Karpas-422 (cell line): ENCODE measurements around the gene PIEZO1. TPM values are rescaled to one million over a fixed set of nuclear protein-coding genes. Genes with fewer than 3 reads are reported as not detected.
A peak's percentile ranks its signal among the peaks of the same experiment; 100 is the strongest.

Source experiments
- DNase-seq: peaks from one replicate; pipeline ENCODE4 v3.0.0-alpha.2; 2015
- H2AFZ ChIP-seq: fragments of 200-600 bp; sonication (generic); 2 replicates; pipeline ENCODE4 v1.6.1; 2014; ENCODE audit warnings: antibody characterized with exemption, low read length, mixed read lengths
- H3K27ac ChIP-seq: fragments of 200-600 bp; sonication (generic); 2 replicates; pipeline ENCODE4 v1.5.1; 2014; ENCODE audit warnings: mild to moderate bottlenecking, low read length, moderate library complexity
- H3K27me3 ChIP-seq: fragments of 200-600 bp; sonication (generic); 2 replicates; pipeline ENCODE4 v1.6.1; 2014; ENCODE audit warnings: low read length, mixed read lengths
- H3K36me3 ChIP-seq: fragments of 200-600 bp; sonication (generic); 2 replicates; pipeline ENCODE4 v1.6.1; 2014; ENCODE audit warnings: low read length, mixed read lengths; ENCODE audit not compliant: insufficient read depth
- H3K4me1 ChIP-seq: fragments of 200-600 bp; sonication (generic); 2 replicates; pipeline ENCODE4 v1.6.1; 2014; ENCODE audit warnings: mild to moderate bottlenecking, low read length, mixed read lengths
- H3K4me2 ChIP-seq: fragments of 200-600 bp; sonication (generic); 2 replicates; pipeline ENCODE4 v1.6.1; 2014; ENCODE audit warnings: low read length, low read depth, mild to moderate bottlenecking; ENCODE audit not compliant: poor library complexity, severe bottlenecking
- H3K4me3 ChIP-seq: fragments of 200-600 bp; sonication (generic); 2 replicates; pipeline ENCODE4 v1.5.1; 2014; ENCODE audit warnings: mild to moderate bottlenecking, antibody characterized with exemption, low read length, mixed read lengths
- H3K79me2 ChIP-seq: fragments of 200-600 bp; sonication (generic); 2 replicates; pipeline ENCODE4 v1.6.1; 2014; ENCODE audit warnings: mild to moderate bottlenecking, low read length, mixed read lengths
- H3K9ac ChIP-seq: fragments of 200-600 bp; sonication (generic); 2 replicates; pipeline ENCODE4 v1.6.0; 2014; ENCODE audit warnings: low read length
- H3K9me2 ChIP-seq: fragments of 200-600 bp; sonication (generic), shearing (Covaris generic); replicated peaks from 2 replicates; pipeline ENCODE4 v1.6.0; 2014; ENCODE audit warnings: mild to moderate bottlenecking, low read length, moderate library complexity; ENCODE audit not compliant: insufficient read depth
- H3K9me3 ChIP-seq: fragments of 300-700, 200-600 bp; sonication (generic); 2 replicates; pipeline ENCODE4 v1.6.1; 2014; ENCODE audit warnings: low read length, mixed read lengths
- H4K20me1 ChIP-seq: fragments of 200-600 bp; sonication (generic); 2 replicates; pipeline ENCODE4 v1.6.1; 2014; ENCODE audit warnings: mild to moderate bottlenecking, antibody characterized with exemption, low read length, low read depth; ENCODE audit not compliant: insufficient read depth
- total RNA-seq: library from RNA; depleted of rRNA; stranded (reverse); fragments of >200 nt; shearing (Covaris generic); gene quantifications from 2 replicates; pipeline ENCODE4 v1.2.3, GENCODE V29; 2014; ENCODE audit warnings: low replicate concordance; rRNA removed

Gene PIEZO1, protein sequence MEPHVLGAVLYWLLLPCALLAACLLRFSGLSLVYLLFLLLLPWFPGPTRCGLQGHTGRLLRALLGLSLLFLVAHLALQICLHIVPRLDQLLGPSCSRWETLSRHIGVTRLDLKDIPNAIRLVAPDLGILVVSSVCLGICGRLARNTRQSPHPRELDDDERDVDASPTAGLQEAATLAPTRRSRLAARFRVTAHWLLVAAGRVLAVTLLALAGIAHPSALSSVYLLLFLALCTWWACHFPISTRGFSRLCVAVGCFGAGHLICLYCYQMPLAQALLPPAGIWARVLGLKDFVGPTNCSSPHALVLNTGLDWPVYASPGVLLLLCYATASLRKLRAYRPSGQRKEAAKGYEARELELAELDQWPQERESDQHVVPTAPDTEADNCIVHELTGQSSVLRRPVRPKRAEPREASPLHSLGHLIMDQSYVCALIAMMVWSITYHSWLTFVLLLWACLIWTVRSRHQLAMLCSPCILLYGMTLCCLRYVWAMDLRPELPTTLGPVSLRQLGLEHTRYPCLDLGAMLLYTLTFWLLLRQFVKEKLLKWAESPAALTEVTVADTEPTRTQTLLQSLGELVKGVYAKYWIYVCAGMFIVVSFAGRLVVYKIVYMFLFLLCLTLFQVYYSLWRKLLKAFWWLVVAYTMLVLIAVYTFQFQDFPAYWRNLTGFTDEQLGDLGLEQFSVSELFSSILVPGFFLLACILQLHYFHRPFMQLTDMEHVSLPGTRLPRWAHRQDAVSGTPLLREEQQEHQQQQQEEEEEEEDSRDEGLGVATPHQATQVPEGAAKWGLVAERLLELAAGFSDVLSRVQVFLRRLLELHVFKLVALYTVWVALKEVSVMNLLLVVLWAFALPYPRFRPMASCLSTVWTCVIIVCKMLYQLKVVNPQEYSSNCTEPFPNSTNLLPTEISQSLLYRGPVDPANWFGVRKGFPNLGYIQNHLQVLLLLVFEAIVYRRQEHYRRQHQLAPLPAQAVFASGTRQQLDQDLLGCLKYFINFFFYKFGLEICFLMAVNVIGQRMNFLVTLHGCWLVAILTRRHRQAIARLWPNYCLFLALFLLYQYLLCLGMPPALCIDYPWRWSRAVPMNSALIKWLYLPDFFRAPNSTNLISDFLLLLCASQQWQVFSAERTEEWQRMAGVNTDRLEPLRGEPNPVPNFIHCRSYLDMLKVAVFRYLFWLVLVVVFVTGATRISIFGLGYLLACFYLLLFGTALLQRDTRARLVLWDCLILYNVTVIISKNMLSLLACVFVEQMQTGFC (N-terminal part only)
- 1.8 and 2.1 TPM in 2 replicates for total RNA-seq

DNA sequence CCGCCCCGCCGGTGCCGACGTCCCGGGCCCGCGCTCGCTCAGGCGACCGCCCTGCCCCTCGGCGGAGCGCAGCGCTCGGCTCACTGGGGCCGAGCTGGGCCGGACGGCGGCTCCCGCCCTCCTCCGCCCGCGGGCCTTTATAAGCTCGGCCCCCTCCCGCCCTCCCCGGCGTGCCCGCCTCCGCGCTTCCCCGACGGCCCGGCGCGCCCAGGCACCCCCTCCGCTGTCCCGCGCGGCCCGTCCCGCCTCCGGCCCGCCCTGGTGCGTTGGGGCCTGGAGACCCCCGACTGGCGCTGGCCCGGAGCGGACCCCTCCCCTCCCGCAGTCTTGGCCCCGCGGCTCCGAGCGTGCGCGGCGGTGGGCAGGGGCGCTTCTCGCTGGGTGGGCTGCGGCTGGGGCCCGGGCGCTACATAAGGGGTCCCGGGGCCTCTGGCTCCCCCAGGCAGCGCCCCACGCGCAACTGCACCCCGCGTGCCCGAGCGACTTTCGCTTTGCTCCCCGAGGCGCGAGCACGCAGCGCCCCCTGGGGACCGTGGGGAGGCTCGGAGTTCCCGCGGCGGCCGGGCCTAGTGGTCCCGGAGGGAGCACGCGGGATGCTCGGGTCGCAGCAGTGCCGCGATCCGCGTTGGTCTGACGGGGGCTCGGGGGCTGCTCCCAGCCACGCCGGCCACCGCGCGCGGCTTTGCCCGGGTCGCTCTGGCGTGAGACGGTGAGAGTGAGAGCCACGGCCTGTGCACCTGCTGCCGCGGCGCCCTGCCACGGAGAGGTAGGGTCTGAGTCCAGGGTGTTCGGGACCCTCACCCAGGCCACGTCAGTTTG lies at the start of gene PIEZO1:
Gene PIEZO1 (minus strand): TSS at position 115 of the 819 bp plus-strand sequence. CDS start 256 bp downstream, outside the sequence.
- Histone ChIP-seq H3K79me2 (no peaks in the 10 kb centered on the region), H3K36me3 (no peaks in the 10 kb centered on the region), H3K4me1 (peaks cover 3% of the 10 kb centered on the region), H4K20me1 (no peaks in the 10 kb centered on the region), H3K27ac (no peak within 1 kb of the TSS), H3K9me3 (no peaks in the 10 kb centered on the region), H3K4me2 (peak within 1 kb of the TSS; percentile 56), H3K9me2 (no peaks in the 10 kb centered on the region), H2AFZ (peak within 1 kb of the TSS; percentile 62), H3K4me3 (peak within 1 kb of the TSS; percentile 63; the same call in 1 of the 2 replicates), H3K9ac (peak within 1 kb of the TSS; percentile 35; the same call in 1 of the 2 replicates), H3K27me3 (no peaks in the 10 kb centered on the region)
- peak; percentile 73 for DNase-seq

DNA sequence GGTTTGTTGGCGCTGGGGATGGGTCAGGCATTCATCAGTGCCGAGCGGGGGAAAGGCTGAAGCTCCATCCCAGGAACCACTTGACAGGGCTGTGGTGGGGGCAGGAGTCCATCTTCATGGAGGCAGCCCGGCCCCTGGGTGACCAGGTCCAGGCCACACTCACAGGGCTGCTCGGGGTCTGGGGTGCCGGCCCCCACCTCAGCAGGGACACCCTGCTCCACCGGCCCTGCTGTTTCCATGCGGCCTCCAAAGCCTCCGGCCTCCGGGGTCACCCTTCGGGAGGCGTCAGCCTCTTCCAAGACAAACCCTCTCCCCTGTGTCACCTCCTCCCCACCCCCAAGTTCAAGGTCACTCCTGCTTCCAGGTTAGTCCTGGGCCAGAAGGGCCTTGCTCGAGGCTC lies 49.6 kb upstream of the PIEZO1 start:
- Histone ChIP-seq H3K9ac (no peak overlapping the region), H3K4me2 (no peak overlapping the region), H3K4me3 (no peak overlapping the region)

DNA sequence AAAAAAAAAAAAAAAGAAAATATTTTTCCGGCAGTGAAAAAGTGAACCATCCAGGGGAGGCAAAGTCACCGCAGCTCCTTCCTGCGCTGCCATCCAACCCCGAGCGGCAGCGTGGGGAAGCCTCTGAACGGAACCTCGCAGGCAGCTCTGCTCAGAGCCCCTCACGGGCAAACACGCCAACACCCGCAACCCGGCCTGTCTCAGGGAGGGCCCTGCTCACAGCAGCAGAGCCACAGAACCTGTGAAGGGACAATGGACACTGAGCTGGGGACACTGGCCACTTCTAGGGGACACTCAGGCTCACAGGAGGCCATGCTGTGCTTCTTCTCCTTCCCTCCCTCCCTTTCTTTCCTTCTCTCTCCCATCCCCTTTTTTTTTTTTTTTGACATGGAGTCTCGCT lies 48.1 kb upstream of the PIEZO1 start:
- Histone ChIP-seq H4K20me1 (no peaks in the 10 kb centered on the region), H3K4me1 (no peaks in the 10 kb centered on the region), H3K9me2 (no peaks in the 10 kb centered on the region), H3K4me2 (no peak overlapping the region), H3K9me3 (no peaks in the 10 kb centered on the region), H3K36me3 (no peaks in the 10 kb centered on the region), H3K27me3 (no peaks in the 10 kb centered on the region), H3K9ac (no peak overlapping the region), H3K4me3 (no peak overlapping the region), H2AFZ (no peak overlapping the region), H3K27ac (no peak overlapping the region), H3K79me2 (no peaks in the 10 kb centered on the region)
- DNase-seq: no peak

More for the DNA sequence above, 49.6 kb upstream of the PIEZO1 start:
- Histone ChIP-seq H3K9me2 (no peaks in the 10 kb centered on the region), H3K9me3 (no peaks in the 10 kb centered on the region), H3K79me2 (no peaks in the 10 kb centered on the region), H3K27me3 (no peaks in the 10 kb centered on the region), H3K4me1 (no peaks in the 10 kb centered on the region), H2AFZ (no peak overlapping the region), H4K20me1 (no peaks in the 10 kb centered on the region), H3K27ac (no peak overlapping the region), H3K36me3 (no peaks in the 10 kb centered on the region)
- DNase-seq: no peak

DNA sequence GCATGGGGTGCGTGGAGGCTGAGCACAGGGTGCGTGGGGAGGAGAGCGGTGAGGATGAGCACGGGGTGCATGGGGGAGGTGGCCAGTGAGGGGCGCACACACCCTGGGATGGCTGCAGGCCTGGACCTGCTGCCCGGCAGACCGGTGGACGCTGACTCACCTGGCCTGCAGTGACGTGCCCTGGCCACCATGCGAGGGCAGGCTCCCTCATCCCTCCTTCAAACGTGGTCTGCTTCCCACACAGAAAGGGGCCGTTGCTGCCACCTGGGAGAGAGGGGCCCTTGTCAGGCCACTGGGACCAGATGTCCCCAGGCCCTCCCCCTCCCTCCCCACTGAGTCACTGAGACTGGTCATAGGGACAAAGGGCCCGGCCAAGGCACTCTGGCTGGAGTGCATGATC lies 46.8 kb upstream of the PIEZO1 start:
- Histone ChIP-seq H2AFZ (no peak overlapping the region), H3K4me3 (no peak overlapping the region), H3K4me2 (no peak overlapping the region), H3K4me1 (no peaks in the 10 kb centered on the region), H3K9ac (no peak overlapping the region), H3K27ac (no peak overlapping the region), H3K9me2 (no peaks in the 10 kb centered on the region), H3K9me3 (no peaks in the 10 kb centered on the region), H3K36me3 (no peaks in the 10 kb centered on the region), H4K20me1 (no peaks in the 10 kb centered on the region), H3K27me3 (no peaks in the 10 kb centered on the region), H3K79me2 (no peaks in the 10 kb centered on the region)
- no peak for DNase-seq

DNA sequence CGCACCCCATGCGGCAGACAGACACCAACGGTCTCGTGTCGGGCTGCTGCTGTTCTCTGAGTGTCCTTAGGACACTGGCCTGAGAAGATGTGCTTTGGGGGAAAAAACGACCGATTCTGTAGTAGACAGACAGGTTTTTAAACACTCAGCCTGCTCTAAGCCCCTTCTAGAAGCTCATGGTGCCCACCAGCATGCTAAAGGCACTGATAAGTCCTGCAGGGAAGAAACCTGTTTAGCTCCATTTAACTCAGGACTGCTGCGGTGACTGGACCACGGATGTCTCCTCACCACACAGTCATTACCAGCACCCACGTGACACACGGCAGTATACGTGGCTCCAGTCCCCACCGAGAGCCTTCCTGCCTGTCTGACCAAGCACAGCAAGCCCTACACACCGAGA lies 45.8 kb upstream of the PIEZO1 start:
- Histone ChIP-seq H3K4me3 (no peak overlapping the region), H3K9ac (no peak overlapping the region), H3K9me3 (no peaks in the 10 kb centered on the region), H3K4me1 (no peaks in the 10 kb centered on the region), H2AFZ (no peak overlapping the region), H4K20me1 (no peaks in the 10 kb centered on the region), H3K27me3 (no peaks in the 10 kb centered on the region), H3K79me2 (no peaks in the 10 kb centered on the region), H3K4me2 (no peak overlapping the region), H3K27ac (no peak overlapping the region), H3K36me3 (no peaks in the 10 kb centered on the region), H3K9me2 (no peaks in the 10 kb centered on the region)
- no peak for DNase-seq

DNA sequence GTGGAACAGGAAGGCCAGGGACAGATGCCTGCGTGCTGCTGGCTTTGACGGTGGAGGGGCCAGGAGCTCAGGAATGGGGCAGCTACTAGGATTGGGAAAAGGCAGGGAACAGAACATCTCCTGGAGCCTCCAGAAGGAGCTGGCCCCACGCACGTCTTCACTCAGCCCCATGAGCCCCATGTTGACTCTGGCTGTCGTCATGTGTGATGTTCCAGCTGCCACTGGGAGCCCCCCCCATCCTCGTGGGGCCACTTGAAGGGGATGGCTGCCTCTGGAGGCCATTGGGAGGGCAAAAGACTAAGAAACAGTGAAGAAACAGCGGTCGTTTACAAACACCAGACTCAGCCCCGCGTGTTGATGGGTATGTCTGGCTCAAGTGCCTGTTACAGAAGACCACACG lies 45.2 kb upstream of the PIEZO1 start:
- H3K27ac ChIP-seq: no peak overlapping the region
- no peak for DNase-seq
- H3K79me2 ChIP-seq: no peaks in the 10 kb centered on the region
- H3K9me3 ChIP-seq: no peaks in the 10 kb centered on the region
- no peaks in the 10 kb centered on the region for H3K4me1 ChIP-seq
- H3K9me2 ChIP-seq: no peaks in the 10 kb centered on the region
- no peak overlapping the region for H3K9ac ChIP-seq
- H3K4me3 ChIP-seq: no peak overlapping the region
- no peaks in the 10 kb centered on the region for H4K20me1 ChIP-seq
- H3K27me3 ChIP-seq: no peaks in the 10 kb centered on the region
- H3K4me2 ChIP-seq: no peak overlapping the region
- no peaks in the 10 kb centered on the region for H3K36me3 ChIP-seq
- H2AFZ ChIP-seq: no peak overlapping the region

DNA sequence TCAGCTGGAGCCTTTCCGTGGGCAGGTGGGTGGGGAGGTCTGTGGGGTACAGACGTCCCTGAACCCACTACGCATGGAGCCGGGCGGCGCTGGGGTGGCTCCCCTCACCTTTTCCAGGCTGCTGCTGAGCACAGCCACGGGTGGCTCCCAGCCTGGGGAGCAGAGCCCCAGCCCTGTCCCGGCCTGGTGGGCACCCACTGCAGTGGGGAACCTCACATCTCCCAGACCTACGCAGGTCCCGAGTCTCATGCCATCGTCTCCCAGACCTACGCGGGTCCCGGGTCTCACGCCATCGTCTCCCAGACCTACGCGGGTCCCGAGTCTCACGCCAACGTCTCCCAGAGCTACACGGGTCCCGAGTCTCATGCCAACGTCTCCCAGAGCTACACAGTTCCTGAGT lies 43.7 kb upstream of the PIEZO1 start:
- Histone ChIP-seq H2AFZ (no peak overlapping the region), H3K36me3 (no peaks in the 10 kb centered on the region), H3K9me2 (no peaks in the 10 kb centered on the region), H3K9ac (no peak overlapping the region), H3K27ac (no peak overlapping the region), H3K4me1 (no peaks in the 10 kb centered on the region), H3K4me3 (no peak overlapping the region), H3K4me2 (no peak overlapping the region), H4K20me1 (no peaks in the 10 kb centered on the region), H3K79me2 (no peaks in the 10 kb centered on the region), H3K27me3 (no peaks in the 10 kb centered on the region), H3K9me3 (no peaks in the 10 kb centered on the region)
- no peak for DNase-seq
